RWPE1 (cell line): Measurements from ENCODE around the gene SYNPO.
A peak's percentile ranks its signal among the peaks of the same experiment; 100 is the strongest.

Source experiments
- CTCF ChIA-PET: fragments of 350-600 bp; sonication (Branson Sonifier 250); formaldehyde crosslinking; extraction: SDS; loops from one replicate; lab custom pipeline; 2021; lab: Yijun Ruan, JAX
- POLR2A ChIA-PET: fragments of 400-600 bp; formaldehyde crosslinking; extraction: SDS; loops from one replicate; lab custom pipeline; 2020; ENCODE audit warnings: antibody characterized with exemption; ENCODE audit not compliant: low non-redundant PET; lab: Yijun Ruan, JAX
- DNase-seq: peaks from one replicate; pipeline ENCODE4 v3.0.0; 2012; ENCODE audit warnings: low spot score
- H3K27ac ChIP-seq: fragments of 450-650 bp; 2 replicates; pipeline ENCODE4 v1.5.1; 2017
- TF ChIP-seq, protein P1 (sequence below): fragments of 450-650 bp; conservative IDR thresholded peaks from 2 replicates; pipeline ENCODE4 v1.5.1; 2017; ENCODE audit warnings: low read depth, mild to moderate bottlenecking

The SYNPO gene

DNA sequence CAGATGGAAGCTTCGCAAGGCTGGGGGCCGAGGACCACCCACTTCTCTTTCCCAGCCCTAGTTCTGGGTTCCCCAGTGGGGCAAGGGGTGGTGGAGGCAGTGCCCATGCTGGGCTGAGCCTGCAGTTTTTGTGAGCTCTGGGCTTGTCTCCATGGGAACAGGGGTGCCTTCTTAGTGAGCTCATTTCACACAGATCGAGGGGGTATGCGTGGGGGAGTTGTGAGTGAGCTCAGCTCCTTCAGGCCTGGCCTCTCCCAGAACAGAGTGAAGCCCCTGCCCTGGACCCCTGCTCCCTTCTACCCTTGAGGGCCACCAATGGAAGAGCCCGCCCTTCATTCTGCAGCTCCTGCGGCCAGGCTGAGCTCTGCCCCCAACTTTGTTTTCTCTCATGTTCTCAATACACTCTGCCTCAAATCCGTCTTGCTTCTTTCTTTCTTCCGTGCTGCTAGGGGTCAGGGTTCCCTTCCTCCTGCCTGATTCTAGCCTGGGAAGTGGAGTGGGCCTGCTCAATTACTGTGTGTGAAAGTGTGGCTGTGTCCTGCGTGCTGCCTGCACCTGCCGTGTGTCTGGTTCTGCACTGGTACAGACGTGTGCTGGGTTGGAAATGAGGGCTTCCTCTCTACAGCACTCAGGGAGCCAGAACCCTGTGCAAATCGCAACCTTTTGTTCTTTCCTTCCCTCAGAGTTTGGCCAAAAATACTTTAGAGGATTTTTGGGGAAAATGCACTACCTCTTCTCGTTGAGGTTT is 11.6 kb downstream of the SYNPO start:
- CTCF ChIA-PET, result interaction anchor here (0.5 to 1.0 kb wide), 2 partner anchors 43 to 193 kb away, joined by 3 read pairs; no protein-coding TSS in a partner anchor
- DNase-seq, result no peak

GRCh38 chr5:150653145-150653761 is 12.8 kb downstream of the SYNPO start:
- no peak for DNase-seq
- CTCF ChIA-PET, result interaction anchor here (1.0 to 5.8 kb wide), 3 partner anchors 77 to 194 kb away, joined by 3 to 47 read pairs (median 5); no protein-coding TSS in a partner anchor
- TF ChIP-seq, protein P1, sequence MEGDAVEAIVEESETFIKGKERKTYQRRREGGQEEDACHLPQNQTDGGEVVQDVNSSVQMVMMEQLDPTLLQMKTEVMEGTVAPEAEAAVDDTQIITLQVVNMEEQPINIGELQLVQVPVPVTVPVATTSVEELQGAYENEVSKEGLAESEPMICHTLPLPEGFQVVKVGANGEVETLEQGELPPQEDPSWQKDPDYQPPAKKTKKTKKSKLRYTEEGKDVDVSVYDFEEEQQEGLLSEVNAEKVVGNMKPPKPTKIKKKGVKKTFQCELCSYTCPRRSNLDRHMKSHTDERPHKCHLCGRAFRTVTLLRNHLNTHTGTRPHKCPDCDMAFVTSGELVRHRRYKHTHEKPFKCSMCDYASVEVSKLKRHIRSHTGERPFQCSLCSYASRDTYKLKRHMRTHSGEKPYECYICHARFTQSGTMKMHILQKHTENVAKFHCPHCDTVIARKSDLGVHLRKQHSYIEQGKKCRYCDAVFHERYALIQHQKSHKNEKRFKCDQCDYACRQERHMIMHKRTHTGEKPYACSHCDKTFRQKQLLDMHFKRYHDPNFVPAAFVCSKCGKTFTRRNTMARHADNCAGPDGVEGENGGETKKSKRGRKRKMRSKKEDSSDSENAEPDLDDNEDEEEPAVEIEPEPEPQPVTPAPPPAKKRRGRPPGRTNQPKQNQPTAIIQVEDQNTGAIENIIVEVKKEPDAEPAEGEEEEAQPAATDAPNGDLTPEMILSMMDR, result no peak
- POLR2A ChIA-PET, result no interaction called here
- H3K27ac ChIP-seq, result no peak overlapping the region

More for the DNA sequence above, 11.6 kb downstream of the SYNPO start:
- POLR2A ChIA-PET, result no interaction called here
- 0 out of 2 replicates have a peak overlapping the region, but pooled peaks have one; percentile 21 for H3K27ac ChIP-seq
- TF ChIP-seq, protein P1, result no peak

GRCh38 chr5:150653762-150654556 is 13.5 kb downstream of the SYNPO start:
- no peak overlapping the region for H3K27ac ChIP-seq
- POLR2A ChIA-PET, result no interaction called here
- no peak for DNase-seq
- TF ChIP-seq, protein P1, result no peak
- CTCF ChIA-PET, result interaction anchor here (0.5 to 5.8 kb wide), 3 partner anchors 49 to 93 kb away, joined by 3 to 47 read pairs (median 5); no protein-coding TSS in a partner anchor

DNA sequence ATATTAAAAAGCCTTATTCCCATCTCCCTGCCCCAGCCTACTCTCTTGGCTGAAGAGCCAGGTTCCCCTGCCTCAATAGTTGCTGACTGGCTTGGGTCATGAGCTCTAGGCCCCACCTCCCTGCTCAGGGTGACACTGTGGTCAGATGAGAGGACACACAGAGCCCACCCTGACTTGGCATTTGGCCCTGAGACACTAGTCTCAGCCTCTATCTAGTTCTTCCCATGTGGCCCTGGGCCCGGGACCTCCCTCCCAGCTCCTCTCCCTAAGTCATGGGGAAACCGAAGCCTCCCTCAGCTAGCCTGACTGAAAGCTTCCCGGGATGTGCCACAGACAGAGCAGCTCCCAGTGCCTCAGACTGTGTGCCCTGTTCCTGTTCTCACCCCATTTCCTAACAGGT is 14.8 kb downstream of the SYNPO start:
- DNase-seq, result no peak
- POLR2A ChIA-PET, result interaction anchor here (0.5 kb wide), 1 partner anchor 28 kb away, joined by 4 read pairs; no protein-coding TSS in a partner anchor
- CTCF ChIA-PET, result interaction anchor here (0.6 to 5.8 kb wide), 5 partner anchors 81 to 1048 kb away, joined by 4 to 47 read pairs (median 5); no protein-coding TSS in a partner anchor
- TF ChIP-seq, protein P1, result no peak
- no peak overlapping the region for H3K27ac ChIP-seq

- DNase-seq, result peak; percentile 92
- CTCF ChIA-PET, result interaction anchor here (0.5 to 5.8 kb wide), 19 partner anchors 11 to 1066 kb away, joined by 3 to 47 read pairs (median 4); no protein-coding TSS in a partner anchor
- POLR2A ChIA-PET, result no interaction called here
- peak overlapping the region; percentile 54 for H3K27ac ChIP-seq
- TF ChIP-seq, protein P1, result peak; percentile 92
Measured at GRCh38 chr5:150656191-150657132, 16.0 kb downstream of the SYNPO start.
